Measurements from ENCODE around the gene GPR137B. TPM values are rescaled to one million over a fixed set of nuclear protein-coding genes. Genes with fewer than 3 reads are reported as not detected.
"Not testable (repeated sequence)": the region's sequence is repeated elsewhere in the genome, so short reads cannot be mapped to it uniquely, and the experiment has no call there.

The GPR137B gene
- total RNA-seq (2014; rRNA removed; shearing (Covaris generic)), result 7.6 and 8.7 TPM in 2 replicates

- no peaks in the 10 kb centered on the region for H3K4me1 ChIP-seq
- no peaks in the 10 kb centered on the region; the same call in 1 of the 2 replicates for H3K27me3 ChIP-seq
- H3K9me3 ChIP-seq (replicated peaks), result no peaks in the 10 kb centered on the region
- no peak within 1 kb of the TSS for H3K27ac ChIP-seq
- DNase-seq, result peak; percentile 42 to 57
- peak within 1 kb of the TSS; percentile 73 for H3K4me3 ChIP-seq
- H3K36me3 ChIP-seq, result no peaks in the 10 kb centered on the region
Observed at GRCh38 chr1:236142253-236143103, at the start of gene GPR137B. Gene GPR137B (plus strand): TSS chr1:236142539. CDS start chr1:236142623, 84 bp downstream.

GRCh38 chr1:236092899-236093298, 49.4 kb upstream of the GPR137B start:
- Histone ChIP-seq H3K36me3 (no peaks in the 10 kb centered on the region), H3K9me3 (replicated peaks) (no peaks in the 10 kb centered on the region), H3K27ac (no peak overlapping the region)

GRCh38 chr1:236095705-236096520, 46.4 kb upstream of the GPR137B start:
- H3K9me3 ChIP-seq (replicated peaks), result no peaks in the 10 kb centered on the region
- no peaks in the 10 kb centered on the region for H3K27me3 ChIP-seq
- H3K4me1 ChIP-seq, result no peaks in the 10 kb centered on the region
- no peak for DNase-seq
- H3K27ac ChIP-seq, result no peak overlapping the region
- no peak overlapping the region for H3K4me3 ChIP-seq
- no peaks in the 10 kb centered on the region for H3K36me3 ChIP-seq

More at GRCh38 chr1:236092899-236093298, 49.4 kb upstream of the GPR137B start:
- Histone ChIP-seq H3K4me3 (no peak overlapping the region), H3K4me1 (no peaks in the 10 kb centered on the region), H3K27me3 (no peaks in the 10 kb centered on the region)
- DNase-seq, result no peak

GRCh38 chr1:236096660-236097482, 45.5 kb upstream of the GPR137B start:
- H3K36me3 ChIP-seq; H3K27ac ChIP-seq; H3K4me3 ChIP-seq; H3K9me3 ChIP-seq (replicated peaks); H3K4me1 ChIP-seq; H3K27me3 ChIP-seq: not testable (repeated sequence)
- DNase-seq, result peak; percentile 63 to 76

GRCh38 chr1:236098267-236098666, 44.1 kb upstream of the GPR137B start:
- no peak for DNase-seq
- Histone ChIP-seq H3K27ac (no peak overlapping the region), H3K9me3 (replicated peaks) (no peaks in the 10 kb centered on the region), H3K36me3 (no peaks in the 10 kb centered on the region), H3K4me1 (no peaks in the 10 kb centered on the region), H3K27me3 (no peaks in the 10 kb centered on the region), H3K4me3 (no peak overlapping the region)

GRCh38 chr1:236099355-236099974, 42.9 kb upstream of the GPR137B start:
- DNase-seq, result peak; percentile 75 to 80
- Histone ChIP-seq H3K36me3 (no peaks in the 10 kb centered on the region), H3K27ac (no peak overlapping the region)

GRCh38 chr1:236100799-236101198, 41.5 kb upstream of the GPR137B start:
- Histone ChIP-seq H3K4me3 (no peak overlapping the region), H3K27me3 (no peaks in the 10 kb centered on the region), H3K36me3 (no peaks in the 10 kb centered on the region), H3K27ac (no peak overlapping the region), H3K4me1 (no peaks in the 10 kb centered on the region), H3K9me3 (replicated peaks) (no peaks in the 10 kb centered on the region)
- no peak for DNase-seq

More at GRCh38 chr1:236099355-236099974, 42.9 kb upstream of the GPR137B start:
- Histone ChIP-seq H3K4me1 (no peaks in the 10 kb centered on the region), H3K27me3 (no peaks in the 10 kb centered on the region), H3K4me3 (no peak overlapping the region), H3K9me3 (replicated peaks) (no peaks in the 10 kb centered on the region)

GRCh38 chr1:236101233-236102200, 40.8 kb upstream of the GPR137B start:
- no peak for DNase-seq
- Histone ChIP-seq H3K27ac (no peak overlapping the region), H3K27me3 (no peaks in the 10 kb centered on the region), H3K4me1 (no peaks in the 10 kb centered on the region), H3K36me3 (no peaks in the 10 kb centered on the region), H3K9me3 (replicated peaks) (no peaks in the 10 kb centered on the region), H3K4me3 (no peak overlapping the region)

- Histone ChIP-seq H3K27ac (no peak overlapping the region), H3K36me3 (no peaks in the 10 kb centered on the region), H3K4me3 (no peak overlapping the region), H3K9me3 (replicated peaks) (no peaks in the 10 kb centered on the region), H3K27me3 (no peaks in the 10 kb centered on the region), H3K4me1 (no peaks in the 10 kb centered on the region)
- DNase-seq, result no peak
Observed at GRCh38 chr1:236102611-236103010, 39.7 kb upstream of the GPR137B start.

- Histone ChIP-seq H3K4me1 (no peaks in the 10 kb centered on the region), H3K9me3 (replicated peaks) (no peaks in the 10 kb centered on the region), H3K27ac (no peak overlapping the region), H3K27me3 (no peaks in the 10 kb centered on the region), H3K36me3 (no peaks in the 10 kb centered on the region), H3K4me3 (no peak overlapping the region)
- no peak for DNase-seq
Observed at GRCh38 chr1:236103059-236103458, 39.3 kb upstream of the GPR137B start.

GRCh38 chr1:236103646-236104218, 38.6 kb upstream of the GPR137B start:
- no peak overlapping the region for H3K27ac ChIP-seq
- no peaks in the 10 kb centered on the region for H3K36me3 ChIP-seq
- peak; percentile 27 to 79 for DNase-seq
- H3K4me1 ChIP-seq, result no peaks in the 10 kb centered on the region
- H3K4me3 ChIP-seq, result no peak overlapping the region
- H3K9me3 ChIP-seq (replicated peaks), result no peaks in the 10 kb centered on the region
- no peaks in the 10 kb centered on the region for H3K27me3 ChIP-seq

- no peaks in the 10 kb centered on the region for H3K4me1 ChIP-seq
- no peak for DNase-seq
- no peak overlapping the region for H3K27ac ChIP-seq
- H3K4me3 ChIP-seq, result no peak overlapping the region
- H3K36me3 ChIP-seq, result no peaks in the 10 kb centered on the region
- H3K9me3 ChIP-seq (replicated peaks), result no peaks in the 10 kb centered on the region
- H3K27me3 ChIP-seq, result no peaks in the 10 kb centered on the region
Observed at GRCh38 chr1:236107121-236107907, 35.0 kb upstream of the GPR137B start.
